GM12878 (cell line): ENCODE results near the gene TGM2. TPM values are rescaled to one million over a fixed set of nuclear protein-coding genes. Genes with fewer than 3 reads are reported as not detected.

Experiments
- ATAC-seq: fragments of 200-7000 bp; cut with Tn5 transposase; 3 replicates; pipeline ENCODE4 v1.9.1; 2020; ENCODE audit warnings: mild to moderate bottlenecking, moderate library complexity
- BruUV-seq: library from RNA; stranded (reverse); fragments of 400-500 nt; replicated peaks from 2 replicates; lab custom pipeline; 2021; lab: Mats Ljungman, UMichigan
- CTCF ChIA-PET: fragments of 300-600 bp; sonication (Branson Sonifier 250); formaldehyde crosslinking; extraction: SDS; loops from one replicate; lab custom pipeline; 2021; ENCODE audit warnings: inconsistent platforms; lab: Yijun Ruan, JAX
- POLR2A ChIA-PET: fragments of 350-600 bp; formaldehyde crosslinking; extraction: SDS; loops from one replicate; lab custom pipeline; 2021; ENCODE audit warnings: inconsistent platforms; lab: Charles Lee
- RAD21 ChIA-PET: fragments of 300-600 bp; sonication (Branson Sonifier 250); formaldehyde crosslinking; loops from one replicate; lab custom pipeline; 2023; ENCODE audit warnings: antibody characterized with exemption; ENCODE audit not compliant: unreplicated experiment; lab: Charles Lee
- SMC1A ChIA-PET: fragments of 300-600 bp; sonication (Branson Sonifier 250); formaldehyde crosslinking; loops from one replicate; lab custom pipeline; 2023; ENCODE audit not compliant: unreplicated experiment, uncharacterized antibody; lab: Charles Lee
- DNase-seq: peaks from one replicate; pipeline ENCODE4 v3.0.0-alpha.2; 2011; ENCODE audit warnings: low read depth, low spot score
- FAIRE-seq: peaks from 3 replicates; lab custom pipeline; 2011; peaks lifted over from hg19 to GRCh38; lab: Jason Lieb, UNC
- H2AFZ ChIP-seq: 2 replicates; pipeline ENCODE4 v1.6.0; 2011; ENCODE audit warnings: low read depth, low read length, control low read depth; ENCODE audit not compliant: control insufficient read depth
- H3K27ac ChIP-seq: 2 replicates; pipeline ENCODE4 v1.5.1; 2011; ENCODE audit warnings: control low read depth; ENCODE audit not compliant: control insufficient read depth, insufficient read depth
- H3K27me3 ChIP-seq, 2 experiments: replicated peaks in 1 of 2; 2 replicates each; pipeline versions ENCODE4 v1.6.0 to v1.6.1; 2011; ENCODE audit warnings: low read length in 1 of 2; ENCODE audit not compliant: control insufficient read depth in 2 of 2, insufficient read depth in 2 of 2
- H3K36me3 ChIP-seq, 2 experiments: 2 replicates each; pipeline ENCODE4 v1.5.1; 2011; ENCODE audit warnings: low read length in 1 of 2; ENCODE audit not compliant: control insufficient read depth in 2 of 2, insufficient read depth in 2 of 2
- H3K4me1 ChIP-seq: 2 replicates; pipeline ENCODE4 v1.6.1; 2011; ENCODE audit warnings: mild to moderate bottlenecking, low read length, moderate library complexity, mixed read lengths; ENCODE audit not compliant: control insufficient read depth, insufficient read depth
- H3K4me2 ChIP-seq: 2 replicates; pipeline ENCODE4 v1.6.0; 2011; ENCODE audit warnings: control low read depth; ENCODE audit not compliant: control insufficient read depth, insufficient read depth
- H3K4me3 ChIP-seq: fragments of 200-600 bp; sonication (generic); 2 replicates; pipeline ENCODE4 v1.5.1; 2016
- H3K79me2 ChIP-seq: 2 replicates; pipeline ENCODE4 v1.6.0; 2011; ENCODE audit warnings: low read length; ENCODE audit not compliant: control insufficient read depth, insufficient read depth
- H3K9ac ChIP-seq: 2 replicates; pipeline ENCODE4 v1.8.0; 2011; ENCODE audit warnings: low read length, control low read depth, mixed read lengths; ENCODE audit not compliant: control insufficient read depth, insufficient read depth
- H3K9me3 ChIP-seq: replicated peaks from 3 replicates; pipeline ENCODE4 v1.5.1; 2011; ENCODE audit warnings: mild to moderate bottlenecking, low read length; ENCODE audit not compliant: control insufficient read depth, insufficient read depth
- H4K20me1 ChIP-seq: 2 replicates; pipeline ENCODE4 v1.6.0; 2011; ENCODE audit not compliant: control insufficient read depth, insufficient read depth
- CBFB ChIP-seq: IDR thresholded peaks from 2 replicates; pipeline ENCODE4 v1.6.1; 2016; ENCODE audit warnings: antibody characterized with exemption, low read depth
- EGR1 ChIP-seq, 2 experiments: IDR thresholded peaks; 1 replicate in 1 of 2; 2 replicates in 1 of 2; pipeline ENCODE4 v1.6.1; 2011 to 2012; ENCODE audit warnings: low read depth in 2 of 2, low read length in 2 of 2, borderline replicate concordance in 1 of 2, mild to moderate bottlenecking in 1 of 2, moderate library complexity in 1 of 2
- HDGF ChIP-seq: fragments of 450-650 bp; IDR thresholded peaks from 2 replicates; pipeline ENCODE4 v1.6.1; 2016; ENCODE audit warnings: antibody characterized with exemption
- IKZF1 ChIP-seq: fragments of 450-650 bp; conservative IDR thresholded peaks from 2 replicates; pipeline ENCODE4 v1.6.1; 2017; ENCODE audit warnings: antibody characterized with exemption, mild to moderate bottlenecking
- IKZF2 ChIP-seq, 2 experiments: fragments of 450-650 bp; IDR thresholded peaks; 2 replicates each; pipeline ENCODE4 v1.6.1; 2017; ENCODE audit warnings: mild to moderate bottlenecking in 2 of 2, moderate library complexity in 2 of 2
- RAD21 ChIP-seq: IDR thresholded peaks from 2 replicates; pipeline ENCODE4 v1.6.1; 2011; ENCODE audit warnings: mild to moderate bottlenecking, low read depth, low read length, moderate library complexity; ENCODE audit not compliant: insufficient read depth
- RUNX3 ChIP-seq: IDR thresholded peaks from 2 replicates; pipeline ENCODE4 v1.6.1; 2012; ENCODE audit warnings: low read length, inconsistent platforms
- SMC3 ChIP-seq: IDR thresholded peaks from 2 replicates; pipeline ENCODE4 v1.6.1; 2011; ENCODE audit warnings: low read length, improper control_type of control experiment, borderline replicate concordance
- SP1 ChIP-seq: IDR thresholded peaks from one replicate; pipeline ENCODE4 v1.6.1; 2011; ENCODE audit warnings: low read depth, low read length
- ZNF217 ChIP-seq: fragments of 450-650 bp; IDR thresholded peaks from 2 replicates; pipeline ENCODE4 v1.6.1; 2017; ENCODE audit warnings: antibody characterized with exemption, mild to moderate bottlenecking
- ZNF622 ChIP-seq: fragments of 450-650 bp; IDR thresholded peaks from 2 replicates; pipeline ENCODE4 v1.6.1; 2017; ENCODE audit warnings: mild to moderate bottlenecking, inconsistent platforms
- WGBS: methylation state at CpG from one replicate; pipeline ENCODE4 v1.1.6; 2016; ENCODE audit warnings: low lambda C conversion rate; ENCODE audit not compliant: insufficient replicate concordance, insufficient coverage; ENCODE audit errors: missing lambda C conversion rate; 5-methylcytosine and 5-hydroxymethylcytosine counted together
- in situ Hi-C: fragments of 300-500 bp; cut with MboI; formaldehyde crosslinking; loops from 9 replicates; pipeline ENCODE4 v1.14.3; 2018; ENCODE audit warnings: mixed read lengths
- intact Hi-C: fragments of 100-400 bp; cut with micrococcal nuclease; formaldehyde crosslinking; loops from one replicate; pipeline ENCODE4 v1.14.2; 2022; ENCODE audit not compliant: unreplicated experiment
- polyA plus RNA-seq, 11 experiments: library from polyadenylated mRNA; depleted of rRNA in 4 of 11; unstranded in 6 of 11; stranded (reverse) in 5 of 11; fragments of >200 nt; fragmentation: Nextera tagmentation in 4 of 11; fragmentation: Illumina TruSeq in 1 of 11; extraction: Ambion mirVana in 4 of 11; extraction: Trizol in 1 of 11; gene quantifications; 1 replicate in 1 of 11; 2 replicates in 10 of 11; pipeline versions ENCODE4 v1.2.1 to v1.2.3, GENCODE V29; 2011 to 2016; ENCODE audit warnings: inconsistent platforms in 2 of 11, missing spikeins in 2 of 11, low read depth in 1 of 11
- total RNA-seq, 4 experiments: library from RNA; depleted of rRNA in 3 of 4; stranded (reverse); fragments of >200 nt in 3 of 4; fragmentation: Illumina TruSeq in 1 of 4; extraction: Trizol in 1 of 4; gene quantifications; 2 replicates each; pipeline versions ENCODE4 v1.2.1 to v1.2.3, GENCODE V29; 2013 to 2021

Gene TGM2
- total and polyA plus RNA-seq, 10 of the 15 experiments (the other 5 are each of a cell fraction or from before 2014, with no cell fraction given), result 0.11 to 1.9 (median 0.51) TPM

DNA sequence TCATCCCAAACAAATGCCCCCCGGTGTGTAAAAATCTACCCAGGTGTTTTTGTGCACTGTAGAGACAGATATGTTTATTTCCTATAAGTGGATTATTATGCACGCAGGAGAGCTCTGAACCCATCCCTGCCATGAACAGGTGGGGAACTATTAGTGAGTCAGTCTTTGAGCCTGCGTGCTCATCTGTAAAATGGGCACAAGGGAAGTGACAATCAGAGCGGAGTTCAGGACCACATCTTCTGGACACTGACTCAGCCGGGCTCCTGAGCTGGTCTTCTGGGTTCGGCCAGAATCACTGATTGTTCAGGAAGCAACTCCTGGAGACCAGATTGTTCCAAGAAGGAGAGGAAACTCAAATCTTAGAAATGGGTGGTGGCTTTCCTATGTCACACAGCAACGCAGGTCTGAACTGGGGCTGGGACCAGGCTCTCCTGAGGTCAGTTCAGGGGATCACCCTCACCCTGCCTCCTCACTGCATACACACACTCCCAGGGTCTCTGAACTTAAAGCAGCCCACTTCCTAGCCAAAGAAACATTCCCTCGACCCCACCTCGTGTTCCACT lies 27.3 kb upstream of the TGM2 start:
- Histone ChIP-seq H4K20me1 (no peaks in the 10 kb centered on the region), H3K4me2 (no peak overlapping the region), H2AFZ (no peak overlapping the region), H3K4me1 (no peaks in the 10 kb centered on the region; the same call in 1 of the 2 replicates), H3K36me3 (no peaks in the 10 kb centered on the region), H3K9me3 (no peaks in the 10 kb centered on the region), H3K27me3 (no peaks in the 10 kb centered on the region; a peak in 2 of 4 replicates), H3K79me2 (no peaks in the 10 kb centered on the region), H3K4me3 (no peak overlapping the region), H3K9ac (no peak overlapping the region), H3K27ac (no peak overlapping the region)
- 48% methylated on average over 9 of the region's 9 CpGs for WGBS
- BruUV-seq, result no TSS peak
- CTCF ChIA-PET, result interaction anchor here (1.2 to 1.6 kb wide), 2 partner anchors 28 to 119 kb away, joined by 3 read pairs; no protein-coding TSS in a partner anchor
- TF ChIP-seq CBFB, result no peak
- no peak for TF ChIP-seq IKZF1
- no peak for TF ChIP-seq HDGF
- TF ChIP-seq ZNF622, result no peak
- no peak for TF ChIP-seq ZNF217
- TF ChIP-seq RUNX3, result no peak
- no peak for TF ChIP-seq SMC3
- TF ChIP-seq EGR1 (IDR thresholded peaks at IDR 0.05; ENCODE audit: borderline replicate concordance in 1 of 2, low read depth in 2 of 2, low read length in 2 of 2), result no peak
- no peak for TF ChIP-seq IKZF2 (IDR thresholded peaks at IDR 0.05)
- TF ChIP-seq RAD21, result no peak
- no peak for TF ChIP-seq SP1
- SMC1A ChIA-PET, result no interaction called here
- in situ Hi-C loops (no loop called here), intact Hi-C loops (no loop called here)
- RAD21 ChIA-PET, result no interaction called here
- DNase-seq (no peak), FAIRE-seq (no peak), ATAC-seq (no peak)
- POLR2A ChIA-PET, result interaction anchor here (0.9 kb wide), 1 partner anchor 10 kb away, joined by 3 read pairs; no protein-coding TSS in a partner anchor
